ENCODE results near the gene OR2T27.
"Not testable (repeated sequence)": the region's sequence is repeated elsewhere in the genome, so short reads cannot be mapped to it uniquely, and the experiment has no call there.

OR2T27 gene

GRCh38 chr1:248640906-248641305 lies 14.4 kb downstream of the OR2T27 start:
- not testable (repeated sequence) for DNase-seq (ENCODE audit: low read depth, low spot score)

DNA sequence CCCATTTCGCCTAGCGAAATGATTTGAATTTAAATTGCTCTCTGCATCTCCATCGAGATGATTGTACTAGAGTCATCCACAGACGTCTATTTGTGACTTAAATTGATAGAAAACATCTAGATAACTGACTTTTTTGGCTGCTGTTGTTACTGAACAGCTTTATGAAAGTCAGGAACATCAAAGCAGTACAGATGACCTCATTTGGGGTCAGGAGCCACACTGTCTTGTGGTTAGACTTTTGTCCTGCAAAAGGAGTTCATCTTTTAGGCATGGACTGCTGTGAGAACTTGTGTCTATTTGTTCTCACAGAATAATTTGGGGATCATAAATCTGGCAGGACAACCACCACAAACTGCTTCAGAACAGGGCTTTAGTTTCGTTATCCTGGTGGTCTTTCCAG lies 15.7 kb downstream of the OR2T27 start:
- not testable (repeated sequence) for DNase-seq (ENCODE audit: low read depth, low spot score)

- not testable (repeated sequence) for DNase-seq (ENCODE audit: low read depth, low spot score)
Measured at GRCh38 chr1:248636612-248637011, 18.7 kb downstream of the OR2T27 start.

- DNase-seq (ENCODE audit: low read depth, low spot score): not testable (repeated sequence)
Measured at GRCh38 chr1:248634991-248635390, 20.3 kb downstream of the OR2T27 start, which contains the start of gene OR2T11. Gene OR2T11, minus strand, starts transcription at chr1:248635091. Its CDS starts 7,963 bp downstream, at chr1:248627128.

DNA sequence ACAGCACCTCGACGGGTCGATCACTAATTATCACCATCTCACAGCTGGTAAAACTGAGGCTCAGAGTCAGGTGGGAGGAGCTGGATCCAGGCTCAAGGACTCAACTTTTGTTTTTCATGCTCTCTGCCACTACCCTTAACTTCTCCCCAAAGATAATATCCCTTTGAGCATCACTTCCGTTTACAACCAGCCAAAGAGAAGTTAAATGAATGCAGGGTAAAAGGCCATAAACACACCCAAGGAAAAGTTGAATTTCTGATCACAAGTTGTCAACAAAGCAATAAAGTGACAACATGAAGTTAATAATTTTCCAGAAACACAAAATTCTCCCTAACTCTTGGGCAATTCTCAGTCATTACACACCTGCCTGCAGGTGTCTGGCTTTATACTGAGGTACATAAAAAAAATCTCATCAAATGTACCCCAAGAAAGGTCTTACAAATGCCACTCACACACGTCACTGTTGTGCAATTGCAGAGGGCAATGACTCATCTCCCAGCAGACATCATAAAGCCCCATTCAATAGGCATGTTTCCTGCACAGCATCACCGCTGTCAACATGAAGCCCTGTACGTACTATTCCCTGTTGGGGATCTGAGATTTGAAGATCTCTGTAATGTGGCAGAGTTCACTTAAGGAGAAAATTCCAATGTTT lies 23.8 kb downstream of the OR2T27 start:
- no peak for DNase-seq (ENCODE audit: low read depth, low spot score)

- no peak for DNase-seq (ENCODE audit: low read depth, low spot score)
Measured at GRCh38 chr1:248630551-248630950, 24.8 kb downstream of the OR2T27 start.

GRCh38 chr1:248627971-248628844 lies 27.1 kb downstream of the OR2T27 start:
- no peak for DNase-seq (ENCODE audit: low read depth, low spot score)

- no peak for DNase-seq (ENCODE audit: low read depth, low spot score)
Measured at GRCh38 chr1:248625971-248626370, 29.4 kb downstream of the OR2T27 start.

DNA sequence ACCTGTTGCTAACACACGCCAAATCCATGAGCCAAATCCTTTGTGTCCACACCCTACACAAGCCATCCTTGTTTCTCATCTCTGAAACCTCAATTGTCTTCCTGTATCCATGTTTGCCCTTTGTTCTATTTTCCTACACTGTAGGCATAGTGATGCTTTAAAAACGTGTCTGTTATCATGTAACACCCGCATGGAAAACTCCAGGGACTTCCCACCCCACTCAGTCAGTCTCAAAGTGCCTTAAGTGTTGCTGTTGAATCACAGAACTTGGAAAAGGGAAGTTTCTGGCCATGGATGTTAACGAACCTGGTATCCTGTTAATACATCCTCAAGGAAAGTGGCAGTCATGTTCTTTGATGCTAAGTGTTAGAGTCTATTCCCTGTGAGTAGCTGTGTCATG lies 30.2 kb downstream of the OR2T27 start:
- no peak for DNase-seq (ENCODE audit: low read depth, low spot score)

DNA sequence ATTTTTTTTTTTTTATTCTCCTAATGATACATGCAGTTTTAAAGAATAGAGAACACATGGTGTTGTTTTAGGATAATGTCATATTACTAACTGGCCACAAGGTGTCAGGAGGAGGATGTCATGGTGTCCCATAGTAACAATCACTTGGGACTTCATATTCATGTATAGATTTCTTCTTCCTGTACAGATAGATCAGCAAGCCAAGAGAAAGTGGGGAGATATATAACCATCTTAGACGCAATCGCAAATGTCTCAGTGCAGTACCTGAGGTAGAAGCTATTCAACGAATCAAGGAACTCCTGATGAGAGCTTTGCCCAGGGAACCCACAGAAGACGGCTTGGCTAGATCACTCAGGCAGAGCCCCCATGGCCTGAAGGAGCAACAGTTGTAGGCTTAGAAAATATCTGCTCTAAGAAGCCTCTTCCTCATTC lies 32.7 kb downstream of the OR2T27 start:
- no peak for DNase-seq (ENCODE audit: low read depth, low spot score)

GRCh38 chr1:248621770-248622169 lies 33.6 kb downstream of the OR2T27 start:
- no peak for DNase-seq (ENCODE audit: low read depth, low spot score)

DNA sequence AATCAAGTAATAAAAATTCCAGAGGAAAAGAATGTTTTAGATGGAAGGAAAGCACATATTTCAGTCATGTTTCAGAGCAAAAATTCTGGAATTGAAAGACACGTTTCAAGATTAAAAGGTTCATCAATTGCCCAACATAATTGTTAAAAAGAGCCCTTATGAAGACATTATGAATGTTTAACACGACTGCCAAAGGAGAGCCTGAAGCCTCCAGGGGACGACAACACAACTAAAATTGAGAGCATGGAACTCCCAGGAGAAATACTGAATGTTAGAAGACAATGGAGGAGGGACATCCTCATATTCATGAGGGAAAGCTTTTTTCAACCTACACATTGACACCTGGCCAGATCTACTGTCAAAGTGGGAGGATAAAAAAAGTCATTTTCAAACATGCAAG lies 36.5 kb downstream of the OR2T27 start:
- DNase-seq (ENCODE audit: low read depth, low spot score): no peak

DNA sequence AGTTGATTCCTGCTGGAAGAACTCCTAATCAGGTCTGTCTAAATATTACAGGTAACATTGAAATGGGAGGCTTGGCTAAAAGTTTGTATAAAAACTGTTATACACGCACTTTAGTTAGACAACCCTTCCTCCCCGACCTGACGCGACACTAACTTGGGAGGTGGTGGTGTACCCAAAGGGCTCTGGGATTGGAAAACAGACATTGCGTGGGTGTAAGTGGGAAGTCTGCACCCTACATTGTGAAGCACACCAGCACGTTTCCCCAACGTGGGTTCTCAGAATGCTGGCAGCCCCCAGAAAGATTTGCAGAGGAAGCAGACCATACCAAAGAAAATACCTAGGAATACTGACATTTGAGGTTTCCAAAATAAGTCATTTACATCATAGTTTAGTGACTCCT lies 37.2 kb downstream of the OR2T27 start:
- DNase-seq (ENCODE audit: low read depth, low spot score): no peak

DNA sequence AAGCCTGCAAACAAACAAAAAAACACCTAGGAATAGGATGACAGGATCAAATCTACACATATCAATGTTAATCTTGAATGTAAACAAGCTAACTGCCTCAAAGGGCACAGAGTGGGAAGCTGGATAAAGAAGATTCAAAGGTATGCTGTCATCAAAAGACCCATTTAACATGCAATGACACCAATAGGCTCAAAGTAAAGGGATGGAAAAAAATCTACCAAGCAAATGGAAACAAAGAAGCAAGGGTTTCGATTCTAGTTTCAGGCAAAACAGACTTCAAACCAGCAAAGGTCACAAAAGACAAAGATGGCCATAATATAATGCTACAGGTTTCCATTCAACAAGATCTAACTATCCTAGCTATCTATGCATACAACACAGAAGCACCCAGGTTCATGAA lies 41.6 kb downstream of the OR2T27 start:
- no peak for DNase-seq (ENCODE audit: low read depth, low spot score)

- no peak for DNase-seq (ENCODE audit: low read depth, low spot score)
Measured at GRCh38 chr1:248611883-248612414, 43.4 kb downstream of the OR2T27 start.

GRCh38 chr1:248610301-248610700 lies 45.0 kb downstream of the OR2T27 start:
- DNase-seq (ENCODE audit: low read depth, low spot score): no peak
